ENCODE results near the gene CASK.

DNA sequence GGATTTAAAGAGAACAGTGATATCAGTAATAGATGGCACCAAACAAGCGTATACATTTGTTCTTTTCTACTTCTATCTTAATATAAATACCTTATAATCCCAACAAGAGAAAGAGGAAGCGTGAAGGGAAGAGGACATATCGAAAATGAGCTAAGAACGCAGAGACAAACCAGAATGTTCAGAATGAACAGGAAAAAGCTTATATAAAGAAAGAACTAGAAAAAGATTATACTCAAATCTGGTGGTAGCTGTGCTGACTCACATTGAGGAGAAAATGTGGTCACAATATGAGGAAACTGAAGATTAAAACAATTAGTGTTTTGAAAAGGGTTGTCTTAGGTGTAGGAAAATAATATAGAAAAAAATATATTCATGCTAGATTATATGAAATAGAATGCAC is 236.6 kb downstream of the CASK start:
- TF ChIP-seq, protein P1, sequence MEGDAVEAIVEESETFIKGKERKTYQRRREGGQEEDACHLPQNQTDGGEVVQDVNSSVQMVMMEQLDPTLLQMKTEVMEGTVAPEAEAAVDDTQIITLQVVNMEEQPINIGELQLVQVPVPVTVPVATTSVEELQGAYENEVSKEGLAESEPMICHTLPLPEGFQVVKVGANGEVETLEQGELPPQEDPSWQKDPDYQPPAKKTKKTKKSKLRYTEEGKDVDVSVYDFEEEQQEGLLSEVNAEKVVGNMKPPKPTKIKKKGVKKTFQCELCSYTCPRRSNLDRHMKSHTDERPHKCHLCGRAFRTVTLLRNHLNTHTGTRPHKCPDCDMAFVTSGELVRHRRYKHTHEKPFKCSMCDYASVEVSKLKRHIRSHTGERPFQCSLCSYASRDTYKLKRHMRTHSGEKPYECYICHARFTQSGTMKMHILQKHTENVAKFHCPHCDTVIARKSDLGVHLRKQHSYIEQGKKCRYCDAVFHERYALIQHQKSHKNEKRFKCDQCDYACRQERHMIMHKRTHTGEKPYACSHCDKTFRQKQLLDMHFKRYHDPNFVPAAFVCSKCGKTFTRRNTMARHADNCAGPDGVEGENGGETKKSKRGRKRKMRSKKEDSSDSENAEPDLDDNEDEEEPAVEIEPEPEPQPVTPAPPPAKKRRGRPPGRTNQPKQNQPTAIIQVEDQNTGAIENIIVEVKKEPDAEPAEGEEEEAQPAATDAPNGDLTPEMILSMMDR (IDR thresholded peaks at IDR 0.05): no peak
- TF ChIP-seq POLR2A (IDR thresholded peaks at IDR 0.05): no peak

All from stomach (tissue), 4 donors.